Transverse colon (tissue), 4 donors: ENCODE data around the gene TBC1D30. TPM values are rescaled to one million over a fixed set of nuclear protein-coding genes. Genes with fewer than 3 reads are reported as not detected.

Experiments used
- DNase-seq: peaks from one replicate; pipeline ENCODE4 v3.0.0-alpha.2; 2019
- H3K27ac ChIP-seq, 4 donors: fragments of 200-600 bp; sonication (generic); 2 replicates each; pipeline ENCODE4 v1.5.1; 2016 to 2018; ENCODE audit warnings: inconsistent platforms in 4 of 4
- H3K27me3 ChIP-seq: fragments of 200-600 bp; sonication (generic); 2 replicates; pipeline ENCODE4 v1.5.1; 2017; ENCODE audit warnings: inconsistent platforms
- H3K36me3 ChIP-seq, 4 donors: fragments of 200-600 bp; sonication (generic); 2 replicates each; pipeline ENCODE4 v1.5.1; 2017 to 2019; ENCODE audit warnings: inconsistent platforms in 4 of 4
- H3K4me1 ChIP-seq, 4 donors: fragments of 200-600 bp; sonication (generic); 2 replicates each; pipeline ENCODE4 v1.5.1; 2017 to 2020; ENCODE audit warnings: inconsistent platforms in 4 of 4
- H3K4me3 ChIP-seq, 4 donors: fragments of 200-600 bp; sonication (generic); 1 replicate in 1 of 4; 2 replicates in 3 of 4; pipeline versions ENCODE4 v1.5.1 to v1.6.1; 2017 to 2019; ENCODE audit warnings: inconsistent platforms in 4 of 4
- H3K9me3 ChIP-seq, 2 donors: fragments of 200-600 bp; sonication (generic); 2 replicates each; pipeline ENCODE4 v1.5.1; 2017 to 2019; ENCODE audit warnings: inconsistent platforms in 2 of 2
- CTCF ChIP-seq, 5 experiments: fragments of 200-600 bp in 3 of 5; fragments of 450-650 bp in 2 of 5; sonication (generic) in 3 of 5; IDR thresholded peaks; 1 replicate in 2 of 5; 2 replicates in 3 of 5; pipeline ENCODE4 v1.5.1; 2016 to 2017; ENCODE audit warnings: antibody characterized with exemption in 5 of 5, inconsistent platforms in 3 of 5, mild to moderate bottlenecking in 2 of 5, moderate library complexity in 1 of 5
- EP300 ChIP-seq: sonication (generic); formaldehyde crosslinking; IDR thresholded peaks from one replicate; pipeline ENCODE4 v1.6.1; 2017; ENCODE audit warnings: antibody characterized with exemption, low read depth
- POLR2A ChIP-seq: fragments of 450-650 bp; IDR thresholded peaks from one replicate; pipeline ENCODE4 v1.6.1; 2016; ENCODE audit warnings: antibody characterized with exemption, mild to moderate bottlenecking, moderate library complexity
- POLR2AphosphoS5 ChIP-seq, 3 donors: sonication (generic); formaldehyde crosslinking; IDR thresholded peaks; one replicate each; pipeline ENCODE4 v1.6.1; 2016; ENCODE audit warnings: antibody characterized with exemption in 3 of 3
- WGBS, 2 donors: methylation state at CpG; one replicate each; pipeline ENCODE4 v1.1.5; 2018; ENCODE audit warnings: low coverage in 1 of 2; 5-methylcytosine and 5-hydroxymethylcytosine counted together
- in situ Hi-C, 4 donors: fragments of 200-750 bp; cut with MboI; loops; one replicate each; pipeline versions ENCODE4 v1.15.0 to v1.15.1; 2017; ENCODE audit warnings: low sequenced_read_pairs in 3 of 4, low pct_ligation_motif_present in 1 of 4, low pct_unique_long_range_greater_than_20kb in 1 of 4
- intact Hi-C: fragments of 100-400 bp; cut with DNase I; formaldehyde crosslinking; loops from one replicate; pipeline ENCODE4 v1.15.1; 2023; ENCODE audit warnings: low total_unique reads
- total RNA-seq, 4 donors: library from RNA; depleted of rRNA; stranded (reverse); fragments of >200 nt; gene quantifications; one replicate each; pipeline ENCODE4 v1.1.0, GENCODE V29; 2016

Gene TBC1D30
- total RNA-seq, 4 donors from 2014 or later: 0.37 to 9.4 (median 6.5) TPM

DNA sequence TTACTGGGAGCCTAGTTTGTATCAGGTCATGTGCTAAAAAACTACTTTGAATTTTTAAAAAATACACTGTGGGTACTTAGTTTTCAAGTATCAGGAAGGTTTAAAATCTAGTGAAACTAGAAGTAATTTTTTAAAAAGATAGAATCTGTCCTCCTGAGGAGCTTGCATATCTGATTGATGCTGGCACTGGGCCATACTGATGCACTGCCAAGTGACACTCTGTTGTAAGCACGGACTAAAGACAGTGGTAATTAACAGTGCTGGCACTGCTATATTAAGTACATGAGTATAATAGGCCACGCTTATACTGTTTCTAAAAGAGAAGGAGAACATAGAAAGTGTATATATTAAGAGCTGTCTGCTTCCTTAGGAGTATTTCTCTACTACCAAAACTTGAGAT, 10.0 kb upstream of the TBC1D30 start:
- in situ Hi-C loops: loop anchor here in 1 of 4 donors (25.0 kb wide), 1 partner anchor 298 kb away; the partner anchor contains the start of gene WIF1
- no peaks in the 10 kb centered on the region for H3K36me3 ChIP-seq
- WGBS, 2 donors: 39 to 51% methylated on average over 2 of the region's 2 CpGs
- intact Hi-C loops: no loop called here
- no peak overlapping the region for H3K27ac ChIP-seq
- no peak overlapping the region for H3K4me3 ChIP-seq
- no peaks in the 10 kb centered on the region for H3K4me1 ChIP-seq
- no peak for DNase-seq
- TF ChIP-seq POLR2A (no peak), POLR2AphosphoS5 (IDR thresholded peaks at IDR 0.05) (no peak), EP300 (no peak), CTCF (IDR thresholded peaks at IDR 0.05) (no peak)
- H3K9me3 ChIP-seq: no peaks in the 10 kb centered on the region
- H3K27me3 ChIP-seq: no peaks in the 10 kb centered on the region

DNA sequence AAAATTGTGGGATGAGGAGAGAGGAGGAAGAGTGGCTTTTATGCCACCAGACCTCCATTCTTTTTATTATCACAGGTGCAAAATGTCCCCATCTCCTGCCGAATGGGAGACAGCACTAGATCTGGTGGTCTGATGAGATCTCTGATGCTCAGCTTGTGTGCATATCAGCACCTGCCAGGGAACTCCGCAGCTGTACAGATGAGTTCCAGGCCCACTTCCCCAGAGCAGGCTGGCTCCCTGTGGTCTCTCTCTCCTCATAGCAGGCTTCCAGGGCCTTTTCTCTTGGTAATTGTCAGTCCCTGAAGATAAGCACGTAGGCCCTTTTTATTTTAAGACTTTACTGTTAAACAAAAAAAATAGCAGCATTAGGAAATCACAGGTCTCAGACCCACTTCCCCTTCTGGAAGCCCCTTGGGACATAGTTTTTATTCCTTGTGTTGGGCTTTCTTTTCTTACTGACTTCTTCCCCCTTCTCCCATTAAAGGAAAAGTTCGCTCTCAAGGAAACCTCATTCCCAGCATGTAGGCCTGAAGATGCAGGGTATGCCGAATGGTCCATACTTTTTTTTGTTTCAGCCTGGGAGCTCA, 4.5 kb upstream of the TBC1D30 start:
- H3K36me3 ChIP-seq: no peaks in the 10 kb centered on the region
- no peak overlapping the region for H3K4me3 ChIP-seq
- no peak overlapping the region for H3K27ac ChIP-seq
- H3K4me1 ChIP-seq: peaks cover 9 to 25% (median 13%) of the 10 kb centered on the region in 4 donors
- no peak for TF ChIP-seq CTCF (IDR thresholded peaks at IDR 0.05)
- no peak for TF ChIP-seq POLR2AphosphoS5 (IDR thresholded peaks at IDR 0.05)
- no peak for TF ChIP-seq EP300
- TF ChIP-seq POLR2A: no peak
- intact Hi-C loops: no loop called here
- DNase-seq: no peak
- 77 to 84% methylated on average over 3 to 5 of the region's 5 CpGs for WGBS, 2 donors
- H3K27me3 ChIP-seq: peaks cover 26% of the 10 kb centered on the region
- in situ Hi-C loops: loop anchor here in 1 of 4 donors (25.0 kb wide), 1 partner anchor 292 kb away; the partner anchor contains the start of gene WIF1
- H3K9me3 ChIP-seq: no peaks in the 10 kb centered on the region

- Histone ChIP-seq H3K27ac (no peak overlapping the region), H3K4me1 (peaks cover 13 to 32% (median 19%) of the 10 kb centered on the region in 4 donors), H3K36me3 (no peaks in the 10 kb centered on the region), H3K9me3 (no peaks in the 10 kb centered on the region), H3K4me3 (no peak overlapping the region), H3K27me3 (peaks cover 33% of the 10 kb centered on the region)
- intact Hi-C loops: no loop called here
- WGBS, 2 donors: 46 to 48% methylated on average over 3 of the region's 3 CpGs
- in situ Hi-C loops: loop anchor here in 1 of 4 donors (25.0 kb wide), 1 partner anchor 292 kb away; the partner anchor contains the start of gene WIF1
- DNase-seq: no peak
- TF ChIP-seq CTCF (IDR thresholded peaks at IDR 0.05): no peak
- TF ChIP-seq EP300: no peak
- no peak for TF ChIP-seq POLR2A
- TF ChIP-seq POLR2AphosphoS5 (IDR thresholded peaks at IDR 0.05): no peak
Observed at GRCh38 chr12:64820593-64820992, 3.9 kb upstream of the TBC1D30 start.

DNA sequence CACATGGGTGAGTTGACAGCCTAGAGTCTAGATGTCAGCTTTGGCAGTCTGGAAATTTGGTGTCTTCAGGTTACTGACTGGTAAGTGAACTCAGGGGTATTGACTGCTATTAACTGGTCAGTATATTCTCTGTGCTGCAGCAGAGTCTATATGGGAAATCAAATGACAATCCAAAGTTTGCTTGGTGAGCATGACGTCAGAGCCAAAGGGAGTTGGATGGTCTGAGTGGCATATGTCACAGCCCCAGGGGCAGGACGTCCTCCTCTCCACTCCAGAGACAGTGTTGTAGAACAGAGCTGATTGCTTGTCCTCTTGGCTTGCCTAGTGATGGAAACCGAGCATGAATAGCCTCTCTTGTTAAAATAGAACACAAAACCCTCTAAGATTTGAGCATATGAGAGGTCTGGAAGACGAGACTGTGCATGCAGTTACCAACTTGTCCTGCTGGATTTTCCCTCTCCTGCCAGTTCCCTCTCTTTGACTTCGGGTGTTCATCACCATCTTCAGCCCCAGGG, 3.3 kb upstream of the TBC1D30 start:
- in situ Hi-C loops: loop anchor here in 1 of 4 donors (25.0 kb wide), 1 partner anchor 291 kb away; the partner anchor contains the start of gene WIF1
- Histone ChIP-seq H3K4me1 (peaks cover 14 to 38% (median 25%) of the 10 kb centered on the region in 4 donors), H3K4me3 (no peak overlapping the region), H3K27me3 (peaks cover 39% of the 10 kb centered on the region), H3K36me3 (no peaks in the 10 kb centered on the region), H3K27ac (no peak overlapping the region), H3K9me3 (no peaks in the 10 kb centered on the region)
- DNase-seq: no peak
- no peak for TF ChIP-seq EP300
- TF ChIP-seq CTCF (IDR thresholded peaks at IDR 0.05): no peak
- no peak for TF ChIP-seq POLR2AphosphoS5 (IDR thresholded peaks at IDR 0.05)
- no peak for TF ChIP-seq POLR2A
- intact Hi-C loops: no loop called here
- 52 to 59% methylated on average over 3 to 5 of the region's 5 CpGs for WGBS, 2 donors
